Hepatocyte (in vitro differentiated cells): Measurements from ENCODE around the gene CIAO3. TPM values are rescaled to one million over a fixed set of nuclear protein-coding genes. Genes with fewer than 3 reads are reported as not detected.

ENCODE experiments used
- DNase-seq: peaks from one replicate; pipeline ENCODE4 v3.0.0-alpha.2; 2016; ENCODE audit warnings: low spot score
- H2AFZ ChIP-seq: fragments of 200-600 bp; sonication (generic); 2 replicates; pipeline ENCODE4 v1.6.0; 2016; ENCODE audit warnings: antibody characterized with exemption, mild to moderate bottlenecking
- H3K27ac ChIP-seq: fragments of 200-600 bp; sonication (generic); 2 replicates; pipeline ENCODE4 v1.5.1; 2016; ENCODE audit warnings: mild to moderate bottlenecking
- H3K27me3 ChIP-seq: fragments of 200-600 bp; sonication (generic); 2 replicates; pipeline ENCODE4 v1.6.1; 2016
- H3K36me3 ChIP-seq: fragments of 200-600 bp; sonication (generic); replicated peaks from 2 replicates; pipeline ENCODE4 v1.5.1; 2016; ENCODE audit warnings: low read depth; ENCODE audit not compliant: insufficient read depth
- H3K4me1 ChIP-seq: fragments of 200-600 bp; sonication (generic); 2 replicates; pipeline ENCODE4 v1.5.1; 2016; ENCODE audit warnings: mild to moderate bottlenecking, moderate library complexity; ENCODE audit not compliant: insufficient read depth
- H3K4me2 ChIP-seq: fragments of 200-600 bp; sonication (generic); 2 replicates; pipeline ENCODE4 v1.6.0; 2016
- H3K4me3 ChIP-seq: fragments of 200-600 bp; sonication (generic); 2 replicates; pipeline ENCODE4 v1.5.1; 2016; ENCODE audit warnings: mild to moderate bottlenecking
- H3K79me2 ChIP-seq: fragments of 200-600 bp; sonication (generic); 2 replicates; pipeline ENCODE4 v1.6.0; 2017; ENCODE audit warnings: mild to moderate bottlenecking
- H3K9me2 ChIP-seq: fragments of 200-600 bp; sonication (generic); replicated peaks from 2 replicates; pipeline ENCODE4 v1.6.0; 2017; ENCODE audit warnings: mild to moderate bottlenecking; ENCODE audit not compliant: insufficient read depth
- H3K9me3 ChIP-seq: fragments of 200-600 bp; sonication (generic); 2 replicates; pipeline ENCODE4 v1.5.1; 2016; ENCODE audit warnings: low read depth, mild to moderate bottlenecking
- H4K20me1 ChIP-seq: fragments of 200-600 bp; sonication (generic); 2 replicates; pipeline ENCODE4 v1.6.0; 2016; ENCODE audit warnings: mild to moderate bottlenecking; ENCODE audit not compliant: insufficient read depth, poor library complexity, severe bottlenecking
- CTCF ChIP-seq: fragments of 200-600 bp; sonication (generic); IDR thresholded peaks from 2 replicates; pipeline ENCODE4 v1.5.1; 2016; ENCODE audit warnings: antibody characterized with exemption, mild to moderate bottlenecking; ENCODE audit not compliant: poor library complexity
- EZH2 ChIP-seq: fragments of 200-600 bp; sonication (generic); IDR thresholded peaks from 2 replicates; pipeline ENCODE4 v1.6.1; 2016; ENCODE audit warnings: antibody characterized with exemption, mild to moderate bottlenecking, borderline replicate concordance
- EZH2phosphoT487 ChIP-seq: fragments of 200-600 bp; sonication (generic); IDR thresholded peaks from one replicate; pipeline ENCODE4 v1.6.1; 2018; ENCODE audit warnings: antibody characterized with exemption, mild to moderate bottlenecking, low read depth, moderate library complexity; ENCODE audit not compliant: unreplicated experiment, severe bottlenecking
- WGBS: methylation state at CpG from one replicate; pipeline ENCODE4 v1.1.6; 2016; ENCODE audit warnings: low lambda C conversion rate; ENCODE audit errors: missing lambda C conversion rate; 5-methylcytosine and 5-hydroxymethylcytosine counted together
- polyA plus RNA-seq: library from polyadenylated mRNA; unstranded; fragments of >200 nt; fragmentation: Nextera tagmentation; extraction: Ambion mirVana; gene quantifications from 2 replicates; pipeline ENCODE4 v1.2.1, GENCODE V29; 2016
- total RNA-seq: library from RNA; depleted of rRNA; stranded (reverse); fragments of >200 nt; gene quantifications from 2 replicates; pipeline ENCODE4 v1.2.3, GENCODE V29; 2014

The CIAO3 gene
- total and polyA plus RNA-seq, 2 experiments from 2014 or later, result 39.0 to 42.8 TPM

- H3K27ac ChIP-seq, result peak overlapping the region; percentile 51
- 62% methylated on average over 33 of the region's 39 CpGs for WGBS
- H3K9me2 ChIP-seq, result no peaks in the 10 kb centered on the region
- H3K36me3 ChIP-seq, result no peaks in the 10 kb centered on the region
- H4K20me1 ChIP-seq, result no peaks in the 10 kb centered on the region
- H3K79me2 ChIP-seq, result no peaks in the 10 kb centered on the region
- no peak overlapping the region for H3K4me3 ChIP-seq
- peaks cover 7% of the 10 kb centered on the region for H3K4me1 ChIP-seq
- DNase-seq, result no peak
- H3K27me3 ChIP-seq, result peaks cover 3% of the 10 kb centered on the region
- H2AFZ ChIP-seq, result no peak overlapping the region
- TF ChIP-seq EZH2 (no peak), EZH2phosphoT487 (no peak), CTCF (no peak)
- no peaks in the 10 kb centered on the region for H3K9me3 ChIP-seq
- peak overlapping the region; percentile 46 for H3K4me2 ChIP-seq
These were observed 10.6 kb upstream of the CIAO3 start for GRCh38 chr16:751152-752006.

- H3K9me2 ChIP-seq, result no peaks in the 10 kb centered on the region
- no peak for TF ChIP-seq EZH2phosphoT487
- TF ChIP-seq EZH2, result no peak
- TF ChIP-seq CTCF, result no peak
- no peak overlapping the region for H3K4me3 ChIP-seq
- peak overlapping the region; percentile 80 for H3K27ac ChIP-seq
- peak; percentile 67 for DNase-seq
- no peak overlapping the region for H3K4me2 ChIP-seq
- H2AFZ ChIP-seq, result no peak overlapping the region
- peaks cover 3% of the 10 kb centered on the region for H3K27me3 ChIP-seq
- peaks cover 7% of the 10 kb centered on the region for H3K4me1 ChIP-seq
- no peaks in the 10 kb centered on the region for H4K20me1 ChIP-seq
- H3K79me2 ChIP-seq, result no peaks in the 10 kb centered on the region
- 55% methylated on average over 9 of the region's 9 CpGs for WGBS
- no peaks in the 10 kb centered on the region for H3K36me3 ChIP-seq
- no peaks in the 10 kb centered on the region for H3K9me3 ChIP-seq
These were observed 9.7 kb upstream of the CIAO3 start for GRCh38 chr16:750485-750884.

GRCh38 chr16:749010-749409 is 8.2 kb upstream of the CIAO3 start:
- H3K9me3 ChIP-seq, result no peaks in the 10 kb centered on the region
- no peak overlapping the region for H3K4me2 ChIP-seq
- peak; percentile 63 for DNase-seq
- peaks cover 3% of the 10 kb centered on the region for H3K27me3 ChIP-seq
- H3K9me2 ChIP-seq, result no peaks in the 10 kb centered on the region
- H3K36me3 ChIP-seq, result no peaks in the 10 kb centered on the region
- TF ChIP-seq EZH2 (no peak), CTCF (no peak), EZH2phosphoT487 (no peak)
- H3K4me3 ChIP-seq, result no peak overlapping the region
- H4K20me1 ChIP-seq, result no peaks in the 10 kb centered on the region
- whole genome bisulfite sequencing, result 85% methylated on average over 6 of the region's 6 CpGs
- H3K79me2 ChIP-seq, result no peaks in the 10 kb centered on the region
- peak overlapping the region; percentile 80 for H3K27ac ChIP-seq
- peaks cover 7% of the 10 kb centered on the region for H3K4me1 ChIP-seq
- no peak overlapping the region for H2AFZ ChIP-seq
